Measurements from ENCODE around the gene MYO7A.

The MYO7A gene

DNA sequence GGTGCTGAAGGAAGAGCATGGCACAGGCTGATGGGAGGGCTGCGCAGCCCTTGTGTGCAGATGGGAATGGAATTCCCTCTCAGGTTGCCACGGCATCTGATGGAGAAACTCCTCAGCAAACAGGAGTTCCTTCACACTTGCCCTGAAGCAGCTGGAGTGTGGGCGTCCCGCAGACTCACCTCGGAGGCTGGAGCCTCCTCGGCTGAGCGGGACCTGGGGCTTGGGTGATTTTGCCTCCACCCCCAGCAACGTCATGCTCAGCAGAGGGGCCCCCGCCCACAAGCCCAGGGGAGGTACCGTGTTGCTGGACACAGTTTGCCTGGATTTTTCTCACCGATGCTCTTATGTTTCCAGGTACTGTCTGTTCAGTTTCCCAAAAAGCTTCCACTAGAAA is 63.4 kb downstream of the MYO7A start:
- WGBS = 90% methylated on average over 11 of the region's 11 CpGs
- Histone ChIP-seq H3K4me1 (ENCODE audit: insufficient read depth, low read length) (no peaks in the 10 kb centered on the region), H3K27ac (ENCODE audit: low read depth, low read length) (no peak overlapping the region), H3K9ac (ENCODE audit: low read depth, low read length) (no peak overlapping the region), H3K9me3 (ENCODE audit: insufficient read depth, low read depth, low read length) (no peaks in the 10 kb centered on the region), H3K4me3 (ENCODE audit: low read length) (no peak overlapping the region), H3K27me3 (ENCODE audit: insufficient read depth, low read length) (no peaks in the 10 kb centered on the region), H3K36me3 (ENCODE audit: insufficient read depth, low read length) (no peaks in the 10 kb centered on the region)

GRCh38 chr11:77191823-77192495 is 63.9 kb downstream of the MYO7A start:
- H3K36me3 ChIP-seq (ENCODE audit: insufficient read depth, low read length) = no peaks in the 10 kb centered on the region
- no peaks in the 10 kb centered on the region for H3K4me1 ChIP-seq (ENCODE audit: insufficient read depth, low read length)
- WGBS = 36% methylated on average over 27 of the region's 27 CpGs
- H3K27me3 ChIP-seq (ENCODE audit: insufficient read depth, low read length) = no peaks in the 10 kb centered on the region
- no peak overlapping the region for H3K9ac ChIP-seq (ENCODE audit: low read depth, low read length)
- no peak overlapping the region for H3K27ac ChIP-seq (ENCODE audit: low read depth, low read length)
- H3K9me3 ChIP-seq (ENCODE audit: insufficient read depth, low read depth, low read length) = no peaks in the 10 kb centered on the region
- H3K4me3 ChIP-seq (ENCODE audit: low read length) = no peak overlapping the region

GRCh38 chr11:77193167-77193566 is 65.1 kb downstream of the MYO7A start:
- Histone ChIP-seq H3K4me3 (ENCODE audit: low read length) (no peak overlapping the region), H3K27me3 (ENCODE audit: insufficient read depth, low read length) (no peaks in the 10 kb centered on the region), H3K36me3 (ENCODE audit: insufficient read depth, low read length) (no peaks in the 10 kb centered on the region), H3K9me3 (ENCODE audit: insufficient read depth, low read depth, low read length) (no peaks in the 10 kb centered on the region), H3K4me1 (ENCODE audit: insufficient read depth, low read length) (no peaks in the 10 kb centered on the region), H3K9ac (ENCODE audit: low read depth, low read length) (no peak overlapping the region), H3K27ac (ENCODE audit: low read depth, low read length) (no peak overlapping the region)

DNA sequence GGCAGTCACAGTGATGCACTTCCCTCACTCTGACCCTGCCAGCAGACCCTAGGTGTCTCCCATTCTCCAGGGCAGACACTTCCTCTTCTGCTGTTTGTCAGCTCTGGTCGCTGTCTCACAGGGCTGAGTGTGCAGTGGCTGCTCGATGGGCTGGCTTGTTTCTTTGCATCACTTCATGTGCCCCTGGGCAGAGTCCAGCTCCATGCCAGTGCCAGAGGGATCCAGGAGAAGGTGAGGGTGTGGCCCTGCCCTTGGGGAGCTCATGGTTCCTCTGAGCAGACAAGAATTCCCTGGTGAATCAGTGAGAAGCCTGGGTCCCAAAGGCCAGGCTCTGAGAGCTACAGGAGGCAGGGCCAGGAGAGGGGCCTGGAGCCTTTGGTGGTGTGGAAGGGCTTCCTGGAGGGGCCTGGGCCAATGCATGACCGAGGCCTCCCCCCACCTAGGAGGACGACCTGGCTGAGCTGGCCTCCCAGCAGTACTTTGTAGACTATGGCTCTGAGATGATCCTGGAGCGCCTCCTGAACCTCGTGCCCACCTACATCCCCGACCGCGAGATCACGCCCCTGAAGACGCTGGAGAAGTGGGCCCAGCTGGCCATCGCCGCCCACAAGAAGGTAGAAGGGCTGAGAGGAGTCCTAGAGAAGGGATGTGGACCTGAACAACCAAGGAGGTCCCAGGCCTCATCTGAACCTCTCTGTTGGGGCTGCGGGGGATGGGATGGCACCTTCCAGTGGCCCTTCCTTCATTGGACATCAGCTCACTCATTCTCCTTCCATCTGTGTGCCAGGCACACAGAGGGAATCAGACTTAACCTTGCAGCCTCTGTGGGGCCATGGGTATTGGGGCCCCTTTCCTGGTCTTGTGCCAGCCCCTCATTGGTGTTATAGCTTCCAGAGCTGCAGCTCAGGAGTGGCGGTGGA is 66.1 kb downstream of the MYO7A start:
- H3K27ac ChIP-seq (ENCODE audit: low read depth, low read length) = no peak overlapping the region
- H3K4me1 ChIP-seq (ENCODE audit: insufficient read depth, low read length) = no peaks in the 10 kb centered on the region
- WGBS = 93% methylated on average over 15 of the region's 15 CpGs
- no peak overlapping the region for H3K4me3 ChIP-seq (ENCODE audit: low read length)
- H3K27me3 ChIP-seq (ENCODE audit: insufficient read depth, low read length) = no peaks in the 10 kb centered on the region
- no peaks in the 10 kb centered on the region for H3K36me3 ChIP-seq (ENCODE audit: insufficient read depth, low read length)
- no peak overlapping the region for H3K9ac ChIP-seq (ENCODE audit: low read depth, low read length)
- no peaks in the 10 kb centered on the region for H3K9me3 ChIP-seq (ENCODE audit: insufficient read depth, low read depth, low read length)

DNA sequence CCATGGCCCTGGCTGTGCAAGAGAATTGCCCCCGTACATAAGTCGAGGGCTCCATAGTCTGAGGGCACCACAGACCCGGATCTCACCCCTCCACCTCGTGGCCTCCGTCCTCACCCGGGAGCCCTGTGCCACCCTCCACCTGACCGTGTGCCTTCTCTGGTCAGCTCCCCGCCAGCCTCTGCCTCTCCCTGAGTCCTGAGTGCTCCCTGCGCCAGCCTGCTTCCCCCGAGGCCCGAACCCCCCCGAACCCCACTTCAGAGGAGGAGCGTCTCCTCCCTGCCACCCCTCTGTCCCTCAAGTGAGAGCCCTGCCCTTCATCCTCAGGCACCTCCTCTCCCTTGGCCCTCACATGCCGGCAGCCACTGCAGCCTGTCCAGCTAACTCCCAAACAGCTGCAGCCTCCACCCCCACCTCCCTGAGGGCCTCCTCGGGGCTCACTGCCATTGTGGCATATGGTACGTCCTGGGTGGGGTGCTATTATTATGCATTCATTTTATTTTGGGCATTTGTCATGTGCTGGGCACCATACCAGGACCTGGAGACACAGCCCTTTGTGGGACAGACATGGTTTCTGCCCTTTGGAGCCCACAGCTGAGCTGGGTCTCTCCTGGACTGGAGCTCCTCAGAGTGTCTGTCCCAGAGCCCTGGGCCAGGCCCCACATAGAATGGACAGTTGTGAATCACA is 67.2 kb downstream of the MYO7A start:
- WGBS = 92% methylated on average over 16 of the region's 16 CpGs
- Histone ChIP-seq H3K4me3 (ENCODE audit: low read length) (no peak overlapping the region), H3K4me1 (ENCODE audit: insufficient read depth, low read length) (no peaks in the 10 kb centered on the region), H3K27ac (ENCODE audit: low read depth, low read length) (no peak overlapping the region), H3K9me3 (ENCODE audit: insufficient read depth, low read depth, low read length) (no peaks in the 10 kb centered on the region), H3K27me3 (ENCODE audit: insufficient read depth, low read length) (no peaks in the 10 kb centered on the region), H3K9ac (ENCODE audit: low read depth, low read length) (no peak overlapping the region), H3K36me3 (ENCODE audit: insufficient read depth, low read length) (no peaks in the 10 kb centered on the region)

GRCh38 chr11:77196961-77197360 is 68.9 kb downstream of the MYO7A start:
- Histone ChIP-seq H3K9me3 (ENCODE audit: insufficient read depth, low read depth, low read length) (no peaks in the 10 kb centered on the region), H3K36me3 (ENCODE audit: insufficient read depth, low read length) (no peaks in the 10 kb centered on the region), H3K4me3 (ENCODE audit: low read length) (no peak overlapping the region), H3K9ac (ENCODE audit: low read depth, low read length) (no peak overlapping the region), H3K27ac (ENCODE audit: low read depth, low read length) (no peak overlapping the region), H3K4me1 (ENCODE audit: insufficient read depth, low read length) (no peaks in the 10 kb centered on the region), H3K27me3 (ENCODE audit: insufficient read depth, low read length) (no peaks in the 10 kb centered on the region)
- WGBS = 91% methylated on average over 8 of the region's 8 CpGs

DNA sequence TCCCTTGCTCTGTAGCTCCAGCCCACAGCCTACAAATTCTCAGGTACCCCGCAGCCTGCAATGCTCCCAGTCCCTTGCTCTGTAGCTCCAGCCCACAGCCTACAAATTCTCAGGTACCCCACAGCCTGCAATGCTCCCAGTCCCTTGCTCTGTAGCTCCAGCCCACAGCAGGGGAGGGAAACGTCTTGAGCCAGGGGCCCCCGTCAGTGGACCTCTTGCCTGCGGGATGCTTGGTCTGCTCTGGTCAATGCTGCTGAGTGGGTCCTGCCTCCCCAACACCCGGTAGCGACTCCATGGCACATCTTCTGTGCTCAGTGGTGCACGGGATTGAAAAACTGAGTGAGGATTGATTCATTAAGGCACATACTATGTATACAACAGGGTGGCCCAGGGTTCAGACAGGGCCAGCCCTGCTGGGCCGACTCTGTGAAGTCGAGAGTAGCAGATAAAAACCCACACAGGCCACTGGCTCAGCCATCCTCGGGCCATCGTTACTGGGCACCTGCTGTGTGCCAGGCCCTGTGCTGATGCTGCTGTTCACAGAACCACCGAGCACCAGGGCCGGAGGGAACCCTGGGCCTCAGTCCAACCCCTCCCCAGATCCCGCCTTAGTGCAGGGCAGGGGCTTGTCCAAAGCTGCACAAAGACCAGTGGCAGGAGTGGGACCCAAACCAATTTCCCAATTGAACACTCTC is 69.7 kb downstream of the MYO7A start:
- Histone ChIP-seq H3K9me3 (ENCODE audit: insufficient read depth, low read depth, low read length) (no peaks in the 10 kb centered on the region), H3K27me3 (ENCODE audit: insufficient read depth, low read length) (no peaks in the 10 kb centered on the region), H3K27ac (ENCODE audit: low read depth, low read length) (no peak overlapping the region), H3K4me1 (ENCODE audit: insufficient read depth, low read length) (no peaks in the 10 kb centered on the region), H3K4me3 (ENCODE audit: low read length) (no peak overlapping the region), H3K9ac (ENCODE audit: low read depth, low read length) (no peak overlapping the region), H3K36me3 (ENCODE audit: insufficient read depth, low read length) (no peaks in the 10 kb centered on the region)
- 93% methylated on average over 14 of the region's 14 CpGs for WGBS

GRCh38 chr11:77198440-77198849 is 70.4 kb downstream of the MYO7A start:
- Histone ChIP-seq H3K27me3 (ENCODE audit: insufficient read depth, low read length) (no peaks in the 10 kb centered on the region), H3K4me3 (ENCODE audit: low read length) (no peak overlapping the region), H3K36me3 (ENCODE audit: insufficient read depth, low read length) (no peaks in the 10 kb centered on the region), H3K9me3 (ENCODE audit: insufficient read depth, low read depth, low read length) (no peaks in the 10 kb centered on the region), H3K4me1 (ENCODE audit: insufficient read depth, low read length) (no peaks in the 10 kb centered on the region), H3K27ac (ENCODE audit: low read depth, low read length) (no peak overlapping the region), H3K9ac (ENCODE audit: low read depth, low read length) (no peak overlapping the region)
- 86% methylated on average over 11 of the region's 11 CpGs for WGBS

DNA sequence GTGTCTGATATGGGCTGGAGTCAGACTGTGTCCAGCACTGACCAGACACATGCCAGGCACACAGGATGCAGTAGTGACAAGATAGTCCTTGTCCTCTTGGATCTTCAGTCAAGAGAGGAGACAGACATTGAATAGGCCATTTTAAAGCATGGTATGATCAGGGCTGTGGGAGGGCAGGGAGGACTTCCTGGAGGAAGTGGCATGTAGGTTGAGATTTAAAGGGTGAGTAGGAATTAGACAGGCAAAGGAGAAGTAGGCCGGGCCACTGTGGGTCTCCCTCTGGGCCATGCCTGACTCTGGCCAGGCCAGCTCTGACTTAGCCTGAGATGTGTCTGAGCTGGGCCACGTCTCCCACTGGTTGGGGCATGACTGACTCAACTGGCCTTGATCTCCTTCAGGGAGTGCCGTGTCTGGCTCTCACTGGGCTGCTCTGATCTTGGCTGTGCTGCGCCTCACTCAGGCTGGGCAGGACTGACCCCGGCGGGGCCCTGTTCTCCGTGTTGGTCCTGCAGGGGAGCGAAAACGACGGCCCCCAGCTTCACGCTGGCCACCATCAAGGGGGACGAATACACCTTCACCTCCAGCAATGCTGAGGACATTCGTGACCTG is 71.2 kb downstream of the MYO7A start:
- Histone ChIP-seq H3K9me3 (ENCODE audit: insufficient read depth, low read depth, low read length) (no peaks in the 10 kb centered on the region), H3K27ac (ENCODE audit: low read depth, low read length) (no peak overlapping the region), H3K36me3 (ENCODE audit: insufficient read depth, low read length) (no peaks in the 10 kb centered on the region), H3K4me1 (ENCODE audit: insufficient read depth, low read length) (no peaks in the 10 kb centered on the region), H3K27me3 (ENCODE audit: insufficient read depth, low read length) (no peaks in the 10 kb centered on the region), H3K4me3 (ENCODE audit: low read length) (no peak overlapping the region), H3K9ac (ENCODE audit: low read depth, low read length) (no peak overlapping the region)
- 96% methylated on average over 13 of the region's 13 CpGs for WGBS

DNA sequence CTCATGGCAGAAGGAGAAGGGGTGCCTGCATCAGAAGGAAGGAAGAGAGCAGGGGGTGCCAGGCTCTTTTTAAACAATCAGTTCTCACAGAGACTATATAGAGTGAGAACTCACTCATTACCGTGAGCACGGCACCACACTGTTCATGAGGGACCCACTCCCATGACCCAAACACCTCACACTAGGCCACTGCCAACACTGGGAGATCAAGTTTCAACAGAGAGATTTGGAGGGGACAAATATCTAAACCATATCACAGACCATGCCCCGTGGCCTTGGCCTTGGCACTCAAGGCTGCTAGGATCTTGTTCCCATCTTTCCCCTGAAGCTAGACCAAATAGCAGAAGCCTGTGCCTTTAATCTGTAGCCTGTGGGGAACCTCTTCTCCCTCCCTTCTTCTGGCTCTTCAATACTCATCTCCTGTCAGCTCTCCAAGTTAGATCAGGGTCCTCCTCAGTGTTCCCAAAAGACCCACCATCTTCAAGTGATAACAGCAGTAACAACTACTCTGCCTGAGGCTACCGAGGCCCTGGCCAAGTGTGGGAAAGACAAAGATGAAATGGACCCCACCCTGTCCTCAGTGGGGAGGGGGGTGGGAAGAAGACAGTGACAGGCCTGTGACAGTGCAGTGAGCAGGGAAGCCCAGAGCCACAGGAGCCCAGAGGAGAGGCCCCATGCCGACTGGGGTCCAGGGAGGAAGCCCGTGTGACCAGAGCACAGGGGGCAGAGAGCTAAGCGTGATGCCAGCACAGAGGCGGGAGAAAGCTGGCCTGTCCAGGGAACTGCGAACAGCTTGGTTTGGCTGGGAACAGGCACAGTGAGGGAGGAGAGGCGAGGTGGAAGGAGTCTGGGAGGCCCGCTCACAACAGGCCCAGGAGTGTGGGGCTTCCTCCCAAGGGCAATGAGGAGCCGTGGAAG is 72.6 kb downstream of the MYO7A start:
- no peak overlapping the region for H3K4me3 ChIP-seq (ENCODE audit: low read length)
- no peak overlapping the region for H3K27ac ChIP-seq (ENCODE audit: low read depth, low read length)
- no peaks in the 10 kb centered on the region for H3K9me3 ChIP-seq (ENCODE audit: insufficient read depth, low read depth, low read length)
- WGBS = 93% methylated on average over 12 of the region's 12 CpGs
- no peak overlapping the region for H3K9ac ChIP-seq (ENCODE audit: low read depth, low read length)
- H3K27me3 ChIP-seq (ENCODE audit: insufficient read depth, low read length) = no peaks in the 10 kb centered on the region
- no peaks in the 10 kb centered on the region for H3K4me1 ChIP-seq (ENCODE audit: insufficient read depth, low read length)
- no peaks in the 10 kb centered on the region for H3K36me3 ChIP-seq (ENCODE audit: insufficient read depth, low read length)

Data from HUES64 (cell line).